Activated T-cell treated with anti-CD3 and anti-CD28 coated beads, Interleukin-2, amount 50 U/mL, for 48 hours (primary cell): Measurements from ENCODE around the gene CCDC14.
"Not testable (repeated sequence)": the region's sequence is repeated elsewhere in the genome, so short reads cannot be mapped to it uniquely, and the experiment has no call there.

ENCODE experiments used
- DNase-seq, 2 experiments: peaks; one replicate each; pipeline ENCODE4 v3.0.0-alpha.2; 2020

CCDC14 gene

GRCh38 chr3:123960781-123961507 is at the start of gene CCDC14:
Gene CCDC14 (minus strand): TSS chr3:123961229. CDS start chr3:123961173, 56 bp downstream.
- peak; percentile 88 to 89 for DNase-seq

DNA sequence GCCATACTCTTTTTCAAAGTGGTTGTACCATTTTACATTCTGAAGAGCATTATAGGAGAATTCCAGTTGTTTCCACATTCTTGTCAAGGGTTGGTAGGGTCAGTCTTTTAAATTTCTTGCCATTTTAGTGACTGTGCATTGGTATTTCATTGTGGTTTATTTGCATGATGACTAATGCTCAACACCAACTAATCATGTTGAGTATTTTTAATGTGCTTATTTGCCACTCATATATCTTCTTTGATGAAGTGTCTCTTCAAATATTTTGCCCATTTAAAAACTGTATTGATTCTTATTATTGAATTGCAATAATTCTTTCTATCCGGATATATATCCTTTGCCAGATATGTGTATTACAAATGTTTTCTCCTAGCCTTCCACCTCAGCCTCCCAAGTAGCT is 47.3 kb upstream of the CCDC14 start:
- DNase-seq, result not testable (repeated sequence)

DNA sequence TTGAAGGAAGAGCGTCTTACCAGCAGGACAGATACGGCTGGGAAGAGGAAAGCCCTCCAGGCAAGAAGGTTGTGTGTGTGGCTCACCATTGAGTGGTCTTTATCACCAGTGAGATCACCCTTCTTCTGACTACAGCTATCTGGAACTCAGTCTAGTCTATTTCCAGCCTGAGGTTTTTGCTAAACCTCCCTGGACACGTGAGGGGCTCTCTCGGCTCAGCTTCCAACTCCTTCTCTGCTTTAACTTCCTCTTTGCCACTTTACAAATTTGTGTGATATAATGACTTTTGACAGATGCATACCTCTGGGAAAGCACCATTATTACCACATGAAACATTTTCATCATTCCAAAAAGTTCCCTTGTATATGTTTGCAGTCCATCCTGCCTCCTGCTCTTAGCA is 46.2 kb upstream of the CCDC14 start:
- DNase-seq, result no peak

DNA sequence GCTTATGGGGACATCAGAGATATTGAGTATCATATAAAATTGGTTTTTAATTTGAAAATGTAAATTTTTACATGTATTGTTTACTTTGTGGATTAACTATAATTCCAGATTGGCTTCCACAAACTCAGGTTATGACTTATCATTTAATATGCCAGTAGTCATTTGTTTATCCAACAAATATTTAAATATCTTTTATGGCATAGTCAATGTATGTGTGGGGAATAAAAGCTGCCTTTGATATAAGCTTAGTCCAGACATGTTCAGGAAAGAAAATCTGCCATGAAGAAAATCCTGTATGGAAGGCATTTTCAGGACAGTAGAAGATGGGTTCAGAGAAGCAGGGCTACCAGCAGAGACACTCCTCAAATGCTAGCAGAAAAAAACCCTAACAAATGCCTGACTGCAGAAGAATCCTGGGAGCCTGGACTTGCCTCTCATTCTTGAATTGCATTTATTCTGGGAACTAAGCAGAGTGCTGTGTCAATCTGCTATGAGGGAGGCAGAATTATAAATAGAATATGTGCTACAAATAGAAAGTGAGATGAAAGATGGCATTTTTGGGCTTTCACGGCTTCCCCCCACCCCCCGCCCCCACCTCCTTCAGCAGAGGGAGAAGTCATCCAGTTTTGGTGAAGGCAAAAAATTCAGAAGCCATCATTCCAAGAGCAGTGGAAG is 41.5 kb upstream of the CCDC14 start:
- not testable (repeated sequence) for DNase-seq

DNA sequence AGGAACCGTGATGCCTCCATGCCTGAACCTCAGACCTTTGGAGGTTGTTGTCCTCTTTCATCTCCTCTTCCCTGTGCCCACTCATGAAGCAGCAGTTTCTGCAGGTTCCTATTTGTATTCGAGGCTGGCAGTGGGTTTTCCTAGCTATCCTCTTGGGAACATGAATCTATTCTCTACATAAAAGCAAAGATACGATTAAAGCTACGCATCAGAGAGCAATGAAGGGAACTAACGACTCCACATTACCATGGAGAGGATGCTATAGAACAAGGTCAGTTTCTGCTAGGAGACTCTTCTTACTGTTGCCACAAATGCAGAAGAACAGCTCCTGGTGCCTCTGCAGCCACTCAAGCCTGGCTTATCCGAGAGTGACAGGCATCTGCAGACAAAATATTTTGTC is 40.3 kb upstream of the CCDC14 start:
- not testable (repeated sequence) for DNase-seq

DNA sequence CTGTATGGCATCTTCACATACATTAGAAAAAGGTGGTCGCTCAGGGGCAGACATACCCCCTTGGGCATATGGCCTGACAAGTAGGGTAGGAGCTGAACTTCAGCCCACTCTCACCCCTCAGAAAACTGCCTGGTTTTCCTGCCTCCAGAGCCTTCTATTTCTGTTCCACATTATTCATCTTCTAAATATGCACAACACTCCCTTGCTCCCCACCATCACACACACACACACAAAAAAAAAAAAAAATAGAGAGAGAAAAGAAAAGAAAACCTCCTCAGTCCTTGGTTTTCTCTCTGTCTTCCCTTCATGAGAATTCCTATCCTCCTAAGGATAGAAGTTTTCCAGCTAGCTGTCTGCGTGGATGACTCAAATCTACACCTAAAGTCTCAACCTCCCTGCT is 36.5 kb upstream of the CCDC14 start:
- no peak for DNase-seq

GRCh38 chr3:123993818-123994217 is 32.8 kb upstream of the CCDC14 start:
- DNase-seq, result no peak

- DNase-seq, result not testable (repeated sequence)
Observed at GRCh38 chr3:123991730-123992588, 30.9 kb upstream of the CCDC14 start, which contains the start of gene ROPN1. Gene ROPN1 (minus strand): TSS chr3:123992124. CDS start chr3:123980481, 11,643 bp downstream.

DNA sequence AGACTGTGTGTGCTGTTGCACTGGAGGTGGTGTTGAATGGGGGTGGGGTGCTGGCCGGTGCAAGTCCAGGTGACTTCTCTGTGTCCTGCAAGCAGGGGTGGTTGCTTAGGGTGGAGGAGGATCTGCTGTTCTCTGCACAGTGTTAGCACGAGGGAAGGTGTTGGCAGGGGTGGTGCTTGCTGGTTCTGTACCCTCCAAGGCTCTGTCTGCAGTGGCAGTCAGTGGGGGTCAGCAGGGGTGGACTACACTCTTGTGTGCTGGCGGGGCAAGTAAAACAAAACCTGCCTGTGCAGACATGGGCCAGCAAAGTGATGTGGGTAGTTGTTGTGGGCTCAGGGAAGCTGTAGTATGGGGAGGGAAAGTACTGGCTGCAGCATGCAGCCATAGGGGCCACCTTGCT is 25.4 kb upstream of the CCDC14 start:
- DNase-seq, result no peak

- no peak for DNase-seq
Observed at GRCh38 chr3:123984957-123985356, 23.9 kb upstream of the CCDC14 start.

DNA sequence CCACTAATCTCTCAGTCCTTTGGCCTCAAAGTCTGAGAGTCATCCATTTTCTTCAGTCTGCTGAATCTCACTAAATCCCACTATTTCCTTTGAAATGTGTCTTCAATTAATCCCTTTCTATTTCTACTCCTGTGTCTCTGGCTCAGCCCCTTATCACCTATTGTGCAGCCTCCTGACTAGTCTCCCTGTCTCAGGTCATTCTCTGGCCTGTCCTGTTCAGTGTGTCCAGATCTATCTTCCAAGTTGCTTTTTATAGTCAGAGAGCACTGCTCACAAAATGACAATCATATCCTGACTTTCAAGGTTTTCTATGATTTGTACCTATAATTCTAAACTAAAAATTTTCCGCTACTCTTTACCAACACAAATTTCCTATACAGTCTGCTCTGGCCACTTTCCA is 23.3 kb upstream of the CCDC14 start:
- DNase-seq, result no peak

DNA sequence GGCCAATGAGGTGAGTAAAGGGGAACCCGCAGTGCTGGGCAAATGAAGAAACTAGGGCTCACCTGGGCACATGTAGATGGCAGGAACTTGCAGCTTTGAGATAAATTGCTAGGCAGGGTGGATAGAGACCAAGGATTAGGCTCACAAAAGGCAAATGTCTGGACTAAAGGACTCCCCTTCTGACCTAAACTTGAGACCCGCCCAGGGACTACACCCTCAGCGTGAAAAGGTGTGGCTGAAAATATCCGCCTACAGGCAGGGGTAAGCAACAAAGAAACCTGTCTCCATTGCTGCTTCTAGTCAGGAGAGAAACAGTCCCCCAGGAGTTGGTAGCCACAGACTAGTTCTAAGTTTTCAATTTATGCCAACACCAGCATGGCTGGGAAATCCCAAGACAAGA is 20.3 kb upstream of the CCDC14 start:
- not testable (repeated sequence) for DNase-seq

DNA sequence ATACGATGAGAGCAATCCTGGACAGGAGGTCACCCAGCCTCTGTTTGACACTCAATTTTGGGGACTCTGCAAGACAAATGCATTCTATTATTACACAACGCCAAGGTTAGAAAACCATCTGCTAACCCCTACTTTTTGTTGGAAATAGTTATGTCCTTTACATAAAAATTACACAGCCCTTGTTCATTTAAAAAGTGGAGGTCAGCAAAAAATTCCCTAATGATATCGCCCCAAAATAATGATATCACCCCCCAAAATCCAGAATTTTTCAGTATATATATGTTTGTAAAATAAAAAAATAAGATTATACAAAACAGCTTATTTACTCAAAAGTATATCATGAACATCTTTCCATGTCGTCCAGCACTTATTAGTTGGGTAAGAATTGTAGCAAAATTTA is 19.5 kb upstream of the CCDC14 start:
- DNase-seq, result no peak

- peak; percentile 35 to 39 for DNase-seq
Observed at GRCh38 chr3:123979525-123980501, 18.8 kb upstream of the CCDC14 start.

DNA sequence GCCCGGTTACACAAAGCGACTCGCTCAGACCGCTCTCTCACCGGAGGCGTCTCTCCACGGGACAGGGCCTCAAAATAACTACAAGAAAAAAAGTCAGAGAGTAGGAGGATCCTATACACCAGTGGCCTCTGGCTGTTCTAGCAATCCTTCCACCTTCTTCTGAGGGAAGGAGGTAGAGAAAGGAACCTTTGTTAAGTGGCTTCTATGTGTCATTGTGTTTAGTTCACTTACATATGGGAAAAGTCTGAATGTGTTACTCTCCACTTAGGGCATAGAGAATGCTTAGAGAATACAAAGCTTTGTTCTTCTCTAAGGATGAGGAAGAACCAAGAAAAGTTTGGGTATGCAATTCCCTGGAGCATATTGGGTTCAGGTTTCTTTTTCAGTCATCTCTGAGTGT is 15.9 kb upstream of the CCDC14 start:
- not testable (repeated sequence) for DNase-seq

- DNase-seq, result not testable (repeated sequence)
Observed at GRCh38 chr3:123976181-123976898, 15.3 kb upstream of the CCDC14 start.

GRCh38 chr3:123975030-123975429 is 14.0 kb upstream of the CCDC14 start:
- DNase-seq, result not testable (repeated sequence)

DNA sequence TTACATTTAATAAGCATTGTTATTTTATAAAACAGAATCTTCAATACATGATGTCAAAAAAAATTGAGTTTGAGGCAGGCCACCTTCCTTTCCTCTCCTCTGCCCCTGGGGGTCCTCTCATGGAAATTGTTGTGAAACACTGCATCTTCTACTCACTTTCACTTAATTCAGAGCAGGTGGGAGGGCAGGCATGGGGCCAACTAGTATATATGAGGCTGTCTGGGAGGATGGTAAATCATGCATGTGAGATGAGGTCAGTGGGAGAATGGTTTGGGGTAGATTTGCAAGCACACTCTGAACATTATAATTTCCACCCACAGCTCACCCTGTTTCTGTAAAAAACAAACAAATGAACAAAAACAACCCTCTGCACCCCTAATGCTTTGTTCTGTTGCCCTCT is 10.4 kb upstream of the CCDC14 start:
- no peak for DNase-seq

GRCh38 chr3:123967260-123967659 is 6.2 kb upstream of the CCDC14 start:
- not testable (repeated sequence) for DNase-seq

- not testable (repeated sequence) for DNase-seq
Observed at GRCh38 chr3:123966799-123967198, 5.8 kb upstream of the CCDC14 start.

DNA sequence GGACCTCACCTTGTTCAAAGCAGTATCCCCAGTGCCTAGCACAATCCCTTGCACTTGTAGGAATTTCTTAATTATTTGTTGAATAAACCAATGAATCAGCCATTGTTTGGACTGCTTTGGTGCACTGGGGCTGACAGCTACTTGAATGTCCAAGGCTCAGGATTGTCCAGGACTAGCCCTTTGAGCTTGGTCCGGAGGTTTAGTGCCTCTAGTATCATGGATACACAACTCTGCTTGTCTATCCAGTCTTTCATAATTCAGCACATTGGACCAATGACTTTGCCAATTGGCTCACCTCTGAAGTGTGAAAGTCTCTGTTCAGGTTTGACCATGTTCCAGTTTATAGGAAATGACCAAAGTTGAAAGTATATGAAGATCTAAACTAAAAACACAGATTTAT is 3.8 kb upstream of the CCDC14 start:
- not testable (repeated sequence) for DNase-seq
